ENCODE results near the gene DLL1. TPM values are rescaled to one million over a fixed set of nuclear protein-coding genes. Genes with fewer than 3 reads are reported as not detected.
"Not testable (repeated sequence)": the region's sequence is repeated elsewhere in the genome, so short reads cannot be mapped to it uniquely, and the experiment has no call there.

The DLL1 gene, protein sequence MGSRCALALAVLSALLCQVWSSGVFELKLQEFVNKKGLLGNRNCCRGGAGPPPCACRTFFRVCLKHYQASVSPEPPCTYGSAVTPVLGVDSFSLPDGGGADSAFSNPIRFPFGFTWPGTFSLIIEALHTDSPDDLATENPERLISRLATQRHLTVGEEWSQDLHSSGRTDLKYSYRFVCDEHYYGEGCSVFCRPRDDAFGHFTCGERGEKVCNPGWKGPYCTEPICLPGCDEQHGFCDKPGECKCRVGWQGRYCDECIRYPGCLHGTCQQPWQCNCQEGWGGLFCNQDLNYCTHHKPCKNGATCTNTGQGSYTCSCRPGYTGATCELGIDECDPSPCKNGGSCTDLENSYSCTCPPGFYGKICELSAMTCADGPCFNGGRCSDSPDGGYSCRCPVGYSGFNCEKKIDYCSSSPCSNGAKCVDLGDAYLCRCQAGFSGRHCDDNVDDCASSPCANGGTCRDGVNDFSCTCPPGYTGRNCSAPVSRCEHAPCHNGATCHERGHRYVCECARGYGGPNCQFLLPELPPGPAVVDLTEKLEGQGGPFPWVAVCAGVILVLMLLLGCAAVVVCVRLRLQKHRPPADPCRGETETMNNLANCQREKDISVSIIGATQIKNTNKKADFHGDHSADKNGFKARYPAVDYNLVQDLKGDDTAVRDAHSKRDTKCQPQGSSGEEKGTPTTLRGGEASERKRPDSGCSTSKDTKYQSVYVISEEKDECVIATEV
- polyA plus RNA-seq (2013, experiment 1 of 2), result 66.9 TPM
- polyA plus RNA-seq (2013, experiment 2 of 2), result 67.5 TPM

DNA sequence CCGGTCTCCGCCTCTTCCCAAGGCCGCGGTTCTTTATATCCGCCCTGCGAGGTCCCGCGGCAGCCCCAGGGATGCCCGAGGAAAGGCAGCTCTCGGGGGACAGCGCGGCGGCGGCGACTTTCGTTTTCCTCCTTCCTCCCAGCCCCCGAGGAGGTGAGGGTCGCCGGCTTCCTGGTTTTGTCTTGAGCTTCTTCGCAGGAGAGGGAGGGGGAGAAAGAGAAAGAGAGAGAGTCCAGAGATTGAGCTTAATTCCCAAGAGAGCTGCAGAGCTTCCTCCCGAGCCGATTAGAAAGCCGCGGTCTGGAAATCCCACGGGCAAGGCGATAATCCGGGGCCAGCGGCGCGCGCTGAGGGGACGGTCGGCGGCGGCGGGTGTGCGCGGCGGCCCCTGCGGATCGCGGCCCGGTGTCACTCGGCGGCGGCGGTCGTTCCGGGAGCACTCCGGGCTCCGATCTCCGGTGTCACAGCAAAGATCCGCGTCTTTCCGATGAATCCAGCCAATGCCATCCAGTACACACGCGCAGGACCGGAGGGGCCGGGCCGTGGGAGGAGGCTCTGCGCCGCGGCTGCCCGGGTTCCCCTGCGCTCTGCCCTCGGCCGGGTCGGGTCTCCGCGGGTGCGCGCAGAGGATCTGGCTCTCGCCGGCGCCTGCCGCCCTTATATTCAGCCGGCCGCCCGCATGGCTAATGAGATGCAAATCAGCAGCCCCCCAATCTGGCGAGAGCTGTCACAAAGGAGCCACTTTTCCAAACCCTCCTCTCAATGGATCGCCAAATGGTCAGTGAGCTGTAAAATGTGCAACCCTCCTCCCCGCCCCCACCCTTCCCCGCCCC is at the start of gene DLL1:
TSS of gene DLL1 (minus strand) at position 783 of the 833 bp plus-strand sequence. CDS start 939 bp downstream, outside the sequence.
- Histone ChIP-seq H2BK5ac (ENCODE audit: low read length) (peak within 1 kb of the TSS; percentile 95), H2AFZ (ENCODE audit: low read length) (peak within 1 kb of the TSS; percentile 95), H3K36me3 (replicated peaks in 1 of 2; ENCODE audit: control insufficient read depth in 2 of 2, insufficient read depth in 2 of 2, low read length in 2 of 2) (peaks cover 22 to 23% of the 10 kb centered on the region in 2 donors), H2BK15ac (ENCODE audit: low read length) (peak within 1 kb of the TSS; percentile 49), H3K23ac (ENCODE audit: low read depth, low read length, poor library complexity) (peak within 1 kb of the TSS; percentile 92), H2BK120ac (ENCODE audit: low read depth, low read length) (peak within 1 kb of the TSS; percentile 43), H2AK5ac (ENCODE audit: low read depth, low read length) (peak within 1 kb of the TSS; percentile 71), H3K4me2 (ENCODE audit: insufficient read depth, low read length, poor library complexity, severe bottlenecking) (peak within 1 kb of the TSS; percentile 96), H3K18ac (ENCODE audit: low read length) (peak within 1 kb of the TSS; percentile 98), H3K9ac (ENCODE audit: low read depth, low read length, poor library complexity) (peak within 1 kb of the TSS; percentile 99), H3K4me1 (ENCODE audit: control insufficient read depth in 2 of 2, insufficient read depth in 1 of 2, low read depth in 1 of 2, low read length in 2 of 2) (peaks cover 47 to 71% of the 10 kb centered on the region in 2 donors), H3K14ac (ENCODE audit: low read length) (peak within 1 kb of the TSS; percentile 91), H3K4me3 (ENCODE audit: low read length in 2 of 2) (peak within 1 kb of the TSS; percentile 82 to 98), H4K91ac (ENCODE audit: low read depth, low read length, poor library complexity) (no peak within 1 kb of the TSS), H4K8ac (ENCODE audit: low read depth, low read length) (no peak within 1 kb of the TSS), H3K27ac (replicated peaks; ENCODE audit: low read length) (peak within 1 kb of the TSS; percentile 97), H3K4ac (ENCODE audit: low read length) (no peak within 1 kb of the TSS), H2BK12ac (ENCODE audit: low read length) (peak within 1 kb of the TSS; percentile 95), H3K9me3 (replicated peaks in 1 of 2; ENCODE audit: control insufficient read depth in 2 of 2, insufficient read depth in 1 of 2, low read depth in 1 of 2, low read length in 2 of 2) (peaks cover 1 to 2% of the 10 kb centered on the region in 2 donors), H3K79me1 (ENCODE audit: low read depth, low read length) (peaks cover 7% of the 10 kb centered on the region), H3K27me3 (ENCODE audit: control insufficient read depth in 3 of 3, insufficient read depth in 3 of 3, low read depth in 1 of 3, low read length in 3 of 3) (peaks cover 0 to 48% (median 5%) of the 10 kb centered on the region in 3 experiments)
- WGBS, 2 donors (ENCODE audit: extremely low coverage in 2 of 2, insufficient read length in 2 of 2, insufficient replicate concordance in 1 of 2), result no CpG with 5 or more reads among the region's 83 CpGs
- peak; percentile 94 for DNase-seq (ENCODE audit: low spot score)

DNA sequence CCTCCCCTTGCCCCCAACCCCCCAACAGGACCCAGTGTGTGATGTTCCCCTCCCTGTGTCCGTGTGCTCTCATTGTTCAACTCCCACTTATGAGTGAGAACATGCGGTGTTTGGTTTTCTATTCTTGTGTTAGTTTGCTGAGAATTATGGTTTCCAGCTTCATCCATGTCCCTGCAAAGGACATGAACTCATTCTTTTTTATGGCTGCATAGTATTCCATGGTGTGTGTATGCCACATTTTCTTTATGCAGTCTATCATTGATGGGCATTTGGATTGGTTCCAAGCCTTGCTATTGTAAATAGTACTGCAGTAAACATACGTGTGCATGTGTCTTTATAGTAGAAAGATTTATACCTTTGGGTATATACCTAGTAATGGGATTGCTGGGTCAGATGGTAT is 44.3 kb upstream of the DLL1 start:
- H3K27me3 ChIP-seq (ENCODE audit: control insufficient read depth in 3 of 3, insufficient read depth in 3 of 3, low read depth in 1 of 3, low read length in 3 of 3); H3K4me3 ChIP-seq (ENCODE audit: low read length in 2 of 2); H3K79me1 ChIP-seq (ENCODE audit: low read depth, low read length); H3K4me2 ChIP-seq (ENCODE audit: insufficient read depth, low read length, poor library complexity, severe bottlenecking); H2BK12ac ChIP-seq (ENCODE audit: low read length); H2BK15ac ChIP-seq (ENCODE audit: low read length); H2BK120ac ChIP-seq (ENCODE audit: low read depth, low read length); H2AK5ac ChIP-seq (ENCODE audit: low read depth, low read length); H3K14ac ChIP-seq (ENCODE audit: low read length); H4K8ac ChIP-seq (ENCODE audit: low read depth, low read length); H3K9ac ChIP-seq (ENCODE audit: low read depth, low read length, poor library complexity); H3K4me1 ChIP-seq (ENCODE audit: control insufficient read depth in 2 of 2, insufficient read depth in 1 of 2, low read depth in 1 of 2, low read length in 2 of 2); H3K27ac ChIP-seq (replicated peaks; ENCODE audit: low read length); H3K4ac ChIP-seq (ENCODE audit: low read length); H4K91ac ChIP-seq (ENCODE audit: low read depth, low read length, poor library complexity); DNase-seq (ENCODE audit: low spot score); H2AFZ ChIP-seq (ENCODE audit: low read length); H2BK5ac ChIP-seq (ENCODE audit: low read length); H3K23ac ChIP-seq (ENCODE audit: low read depth, low read length, poor library complexity); H3K9me3 ChIP-seq (replicated peaks in 1 of 2; ENCODE audit: control insufficient read depth in 2 of 2, insufficient read depth in 1 of 2, low read depth in 1 of 2, low read length in 2 of 2); H3K18ac ChIP-seq (ENCODE audit: low read length): not testable (repeated sequence)
- peaks cover 13 to 44% of the 10 kb centered on the region in 2 donors for H3K36me3 ChIP-seq (replicated peaks in 1 of 2; ENCODE audit: control insufficient read depth in 2 of 2, insufficient read depth in 2 of 2, low read length in 2 of 2)
- WGBS, 2 donors (ENCODE audit: extremely low coverage in 2 of 2, insufficient read length in 2 of 2, insufficient replicate concordance in 1 of 2), result no CpG with 5 or more reads among the region's 3 CpGs

DNA sequence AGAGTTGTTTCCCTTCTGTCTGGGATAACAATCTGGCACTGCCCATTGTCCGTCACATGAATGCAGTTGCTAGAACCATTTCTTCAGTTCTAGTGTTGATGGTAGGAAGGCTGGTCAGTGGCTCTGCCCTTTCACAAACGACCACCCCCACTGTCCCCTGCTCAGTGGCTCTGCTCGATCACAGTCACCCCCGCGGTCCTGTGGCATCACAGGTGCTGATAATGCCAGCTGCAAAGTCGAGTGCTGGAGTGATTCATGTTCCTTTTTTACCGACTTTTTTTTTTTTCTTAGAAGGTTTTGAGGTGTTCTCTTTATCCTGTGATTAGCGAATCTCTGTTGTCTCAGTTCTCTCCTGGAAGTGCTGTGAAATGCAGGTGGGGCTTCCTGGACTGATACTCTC is 38.4 kb upstream of the DLL1 start:
- H3K9ac ChIP-seq (ENCODE audit: low read depth, low read length, poor library complexity), result no peak overlapping the region

More for the DNA sequence above, 38.4 kb upstream of the DLL1 start:
- Histone ChIP-seq H3K4me3 (ENCODE audit: low read length in 2 of 2) (no peak overlapping the region), H3K4ac (ENCODE audit: low read length) (no peak overlapping the region), H3K27ac (replicated peaks; ENCODE audit: low read length) (no peak overlapping the region), H3K4me1 (ENCODE audit: control insufficient read depth in 2 of 2, insufficient read depth in 1 of 2, low read depth in 1 of 2, low read length in 2 of 2) (no peaks in the 10 kb centered on the region), H2BK5ac (ENCODE audit: low read length) (no peak overlapping the region), H3K9me3 (replicated peaks in 1 of 2; ENCODE audit: control insufficient read depth in 2 of 2, insufficient read depth in 1 of 2, low read depth in 1 of 2, low read length in 2 of 2) (peaks cover 0 to under 1% of the 10 kb centered on the region in 2 donors), H2AFZ (ENCODE audit: low read length) (no peak overlapping the region), H4K91ac (ENCODE audit: low read depth, low read length, poor library complexity) (no peak overlapping the region), H3K79me1 (ENCODE audit: low read depth, low read length) (no peaks in the 10 kb centered on the region), H2BK120ac (ENCODE audit: low read depth, low read length) (no peak overlapping the region), H2BK15ac (ENCODE audit: low read length) (no peak overlapping the region), H3K18ac (ENCODE audit: low read length) (no peak overlapping the region), H3K4me2 (ENCODE audit: insufficient read depth, low read length, poor library complexity, severe bottlenecking) (no peak overlapping the region), H3K27me3 (ENCODE audit: control insufficient read depth in 3 of 3, insufficient read depth in 3 of 3, low read depth in 1 of 3, low read length in 3 of 3) (no peaks in the 10 kb centered on the region), H2BK12ac (ENCODE audit: low read length) (no peak overlapping the region), H3K14ac (ENCODE audit: low read length) (no peak overlapping the region), H3K36me3 (replicated peaks in 1 of 2; ENCODE audit: control insufficient read depth in 2 of 2, insufficient read depth in 2 of 2, low read length in 2 of 2) (peaks cover 22 to 88% of the 10 kb centered on the region in 2 donors), H2AK5ac (ENCODE audit: low read depth, low read length) (no peak overlapping the region), H4K8ac (ENCODE audit: low read depth, low read length) (no peak overlapping the region), H3K23ac (ENCODE audit: low read depth, low read length, poor library complexity) (no peak overlapping the region)
- no CpG with 5 or more reads among the region's 8 CpGs for WGBS, 2 donors (ENCODE audit: extremely low coverage in 2 of 2, insufficient read length in 2 of 2, insufficient replicate concordance in 1 of 2)
- DNase-seq (ENCODE audit: low spot score), result no peak
